Ovary (tissue), 3 donors: ENCODE results near the gene GARIN5A.

Experiments used
- EP300 ChIP-seq: sonication (generic); formaldehyde crosslinking; IDR thresholded peaks from one replicate; pipeline ENCODE4 v1.6.1; 2017; ENCODE audit warnings: antibody characterized with exemption
- TF ChIP-seq, protein P1 (sequence below), 3 donors: fragments of 450-650 bp in 2 of 3; fragments of 200-600 bp in 1 of 3; IDR thresholded peaks; one replicate each; pipeline versions ENCODE4 v1.5.1 to v1.8.0; 2016 to 2022; ENCODE audit warnings: antibody characterized with exemption in 3 of 3, mild to moderate bottlenecking in 1 of 3
- donor health status: DM: no; HTN: no; CAD: no.

DNA sequence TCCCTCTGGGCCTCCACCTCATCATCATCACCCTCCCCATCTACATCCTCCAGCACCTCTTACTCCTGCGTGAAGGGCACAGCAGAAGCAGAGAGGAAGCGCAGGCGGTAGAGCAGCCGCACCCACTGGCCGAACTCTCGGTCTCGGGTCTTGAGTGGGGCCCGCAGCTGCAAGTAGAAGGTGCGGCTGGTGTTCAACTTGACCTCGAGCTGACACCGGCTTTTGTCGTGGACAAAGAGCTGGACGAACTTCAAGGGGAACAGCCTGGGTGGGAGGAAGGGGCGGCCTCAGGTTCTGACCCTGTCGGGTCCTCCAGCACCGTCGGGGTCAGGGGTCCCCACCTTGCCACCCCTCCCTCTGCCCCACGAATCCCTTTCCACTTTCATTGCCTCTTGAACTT lies 9.1 kb downstream of the GARIN5A start:
- no peak for TF ChIP-seq EP300
- TF ChIP-seq, protein P1, sequence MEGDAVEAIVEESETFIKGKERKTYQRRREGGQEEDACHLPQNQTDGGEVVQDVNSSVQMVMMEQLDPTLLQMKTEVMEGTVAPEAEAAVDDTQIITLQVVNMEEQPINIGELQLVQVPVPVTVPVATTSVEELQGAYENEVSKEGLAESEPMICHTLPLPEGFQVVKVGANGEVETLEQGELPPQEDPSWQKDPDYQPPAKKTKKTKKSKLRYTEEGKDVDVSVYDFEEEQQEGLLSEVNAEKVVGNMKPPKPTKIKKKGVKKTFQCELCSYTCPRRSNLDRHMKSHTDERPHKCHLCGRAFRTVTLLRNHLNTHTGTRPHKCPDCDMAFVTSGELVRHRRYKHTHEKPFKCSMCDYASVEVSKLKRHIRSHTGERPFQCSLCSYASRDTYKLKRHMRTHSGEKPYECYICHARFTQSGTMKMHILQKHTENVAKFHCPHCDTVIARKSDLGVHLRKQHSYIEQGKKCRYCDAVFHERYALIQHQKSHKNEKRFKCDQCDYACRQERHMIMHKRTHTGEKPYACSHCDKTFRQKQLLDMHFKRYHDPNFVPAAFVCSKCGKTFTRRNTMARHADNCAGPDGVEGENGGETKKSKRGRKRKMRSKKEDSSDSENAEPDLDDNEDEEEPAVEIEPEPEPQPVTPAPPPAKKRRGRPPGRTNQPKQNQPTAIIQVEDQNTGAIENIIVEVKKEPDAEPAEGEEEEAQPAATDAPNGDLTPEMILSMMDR (IDR thresholded peaks at IDR 0.05) = no peak
